GM12878 (cell line): ENCODE data around the gene ADRA2C.

ENCODE experiments used
- CTCF ChIP-seq, 3 experiments: IDR thresholded peaks in 2 of 3; conservative IDR thresholded peaks in 1 of 3; 2 replicates each; pipeline ENCODE4 v1.5.1; 2011; ENCODE audit warnings: low read depth in 3 of 3, low read length in 3 of 3, mild to moderate bottlenecking in 3 of 3, control low read depth in 2 of 3, moderate library complexity in 2 of 3, inconsistent platforms in 1 of 3, mixed read lengths in 1 of 3; ENCODE audit not compliant: control insufficient read depth in 2 of 3, insufficient read depth in 1 of 3; ENCODE audit errors: extremely low read depth in 1 of 3
- ESRRA ChIP-seq: IDR thresholded peaks from 2 replicates; pipeline ENCODE4 v1.6.1; 2012; ENCODE audit warnings: mild to moderate bottlenecking, low read length, improper control_type of control experiment
- GABPA ChIP-seq: IDR thresholded peaks from 2 replicates; pipeline ENCODE4 v1.6.1; 2014; ENCODE audit warnings: antibody characterized with exemption, low read depth, mild to moderate bottlenecking, inconsistent platforms
- JUND ChIP-seq: IDR thresholded peaks from 2 replicates; pipeline ENCODE4 v1.6.1; 2012; ENCODE audit warnings: low read depth, mild to moderate bottlenecking, low read length, improper control_type of control experiment, moderate library complexity
- NRF1 ChIP-seq: conservative IDR thresholded peaks from 2 replicates; pipeline ENCODE4 v1.6.1; 2011; ENCODE audit warnings: mild to moderate bottlenecking, low read depth, low read length, improper control_type of control experiment
- SMAD1 ChIP-seq: fragments of 450-650 bp; IDR thresholded peaks from 2 replicates; pipeline ENCODE4 v1.6.1; 2018; ENCODE audit warnings: mild to moderate bottlenecking, low read depth; ENCODE audit not compliant: partially characterized antibody
- STAT3 ChIP-seq: IDR thresholded peaks from 2 replicates; pipeline ENCODE4 v1.6.1; 2011; ENCODE audit warnings: low read depth, low read length, improper control_type of control experiment
- TBL1XR1 ChIP-seq: IDR thresholded peaks from 2 replicates; pipeline ENCODE4 v1.6.1; 2012; ENCODE audit warnings: low read depth, low read length, improper control_type of control experiment

GRCh38 chr4:3773552-3774001, 7.4 kb downstream of the ADRA2C start:
- TF ChIP-seq CTCF (IDR thresholded peaks at IDR 0.05 in 2 of 3, conservative IDR thresholded peaks at IDR 0.05 in 1 of 3; ENCODE audit: control insufficient read depth in 2 of 3, extremely low read depth in 1 of 3, insufficient read depth in 1 of 3, low read depth in 3 of 3, low read length in 3 of 3) (no peak), STAT3 (no peak), ESRRA (no peak), JUND (no peak), SMAD1 (no peak), NRF1 (no peak), TBL1XR1 (no peak), GABPA (no peak)
